NCI-H748 (cell line): ENCODE measurements around the gene CDK2.

Source experiments
- DNase-seq: peaks from one replicate; lab custom pipeline; 2025; ENCODE audit not compliant: unreplicated experiment; lab: John Stamatoyannopoulos, UW

CDK2 gene

GRCh38 chr12:55937981-55938380, 28.6 kb upstream of the CDK2 start:
- DNase-seq: no peak

- DNase-seq: no peak
Observed at GRCh38 chr12:55938826-55939501, 27.7 kb upstream of the CDK2 start.

GRCh38 chr12:55940065-55940732, 26.4 kb upstream of the CDK2 start:
- DNase-seq: peak; percentile 82

- no peak for DNase-seq
Observed at GRCh38 chr12:55942055-55942454, 24.6 kb upstream of the CDK2 start.

- no peak for DNase-seq
Observed at GRCh38 chr12:55942577-55943136, 24.0 kb upstream of the CDK2 start.

DNA sequence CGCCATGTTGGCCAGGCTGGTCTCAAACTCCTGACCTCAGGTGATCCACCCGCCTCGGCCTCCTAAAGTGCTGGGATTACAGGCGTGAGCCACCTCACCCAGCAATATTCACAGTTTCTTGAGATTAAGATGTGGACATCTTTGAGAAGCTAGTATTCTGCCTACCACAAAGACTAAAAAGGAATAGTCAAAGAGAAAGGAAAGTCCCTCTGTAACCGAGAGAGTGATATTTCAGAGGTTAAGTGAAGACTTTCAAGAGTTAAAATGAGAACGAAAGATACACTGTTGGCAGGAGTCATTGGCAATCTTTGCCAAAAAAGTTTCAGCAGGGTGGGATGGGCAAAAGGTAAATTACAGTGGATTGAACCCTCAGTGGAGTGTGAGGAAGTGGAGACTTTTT, 20.1 kb upstream of the CDK2 start:
- no peak for DNase-seq

- no peak for DNase-seq
Observed at GRCh38 chr12:55955344-55955743, 11.3 kb upstream of the CDK2 start.

DNA sequence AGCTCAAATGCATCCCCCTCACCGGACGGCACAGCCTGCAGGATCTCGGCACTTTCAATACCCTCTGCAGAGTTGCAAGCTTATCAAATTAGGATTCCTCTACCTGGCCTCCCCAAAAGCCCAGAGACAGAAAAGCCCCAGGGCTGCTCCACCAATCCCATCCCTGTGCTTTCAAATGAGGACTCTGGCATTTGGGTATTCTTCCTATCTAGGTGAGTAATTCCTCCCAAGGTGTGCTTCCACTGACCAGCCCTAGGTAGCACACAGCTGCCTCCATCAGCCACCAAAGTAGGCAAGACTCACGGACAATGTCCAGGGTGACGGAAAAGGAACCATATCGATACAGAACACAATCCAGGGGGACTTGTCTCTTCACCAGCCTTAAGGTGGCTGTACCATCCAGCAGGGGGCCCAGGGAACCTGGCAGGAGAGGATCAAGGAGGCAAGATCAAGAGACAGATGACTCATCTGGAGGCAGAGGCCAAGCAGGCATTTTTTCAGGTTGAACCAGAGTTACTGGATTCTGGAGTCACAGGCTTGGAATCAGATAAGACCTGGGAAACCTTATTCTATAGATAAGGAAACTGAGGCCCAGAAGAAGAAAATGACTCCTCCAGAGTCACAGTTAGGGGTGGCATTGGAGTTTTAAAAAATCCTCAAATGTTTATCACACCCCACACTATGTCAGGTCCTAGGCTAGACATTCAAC, 10.7 kb upstream of the CDK2 start:
- DNase-seq: no peak

DNA sequence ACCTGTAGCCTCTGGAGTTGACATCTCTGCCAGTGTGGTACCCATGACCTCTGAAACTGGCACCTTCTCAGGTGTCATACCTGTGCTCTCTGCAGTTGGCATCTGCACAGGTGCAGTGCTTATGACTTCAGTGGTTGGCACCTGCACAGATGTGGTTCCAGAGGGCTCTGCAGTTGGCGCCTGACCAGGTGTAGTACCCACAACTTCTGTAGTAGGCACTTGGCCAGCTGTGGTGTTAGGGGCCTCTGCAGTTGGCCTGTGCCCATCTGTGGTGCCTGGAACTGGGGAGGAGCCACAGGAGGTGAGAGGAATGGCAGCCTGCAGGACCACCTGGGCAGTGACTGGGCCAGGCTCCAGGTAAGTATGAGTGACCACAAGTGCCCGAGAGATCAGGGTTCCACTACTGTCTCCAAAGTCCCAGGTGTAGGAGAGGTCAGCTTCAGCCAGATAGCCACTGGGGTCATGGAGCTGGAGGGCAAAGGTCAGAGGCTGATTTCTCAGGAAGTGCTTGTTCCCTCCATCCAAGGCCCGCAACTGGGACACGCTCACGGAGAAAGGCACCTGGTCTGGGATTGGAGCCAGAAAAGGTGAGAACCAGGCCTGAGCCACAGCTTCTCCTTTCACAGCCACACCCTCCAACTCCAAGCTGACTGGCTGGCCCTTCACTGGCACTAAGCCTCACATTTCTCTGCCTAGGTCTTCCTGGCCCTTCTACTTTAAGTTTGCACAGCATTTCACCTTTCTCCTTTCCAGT, 9.3 kb upstream of the CDK2 start:
- no peak for DNase-seq

GRCh38 chr12:55963760-55964159, 2.9 kb upstream of the CDK2 start:
- DNase-seq: no peak

- DNase-seq: no peak
Observed at GRCh38 chr12:55965240-55965639, 1.4 kb upstream of the CDK2 start.

DNA sequence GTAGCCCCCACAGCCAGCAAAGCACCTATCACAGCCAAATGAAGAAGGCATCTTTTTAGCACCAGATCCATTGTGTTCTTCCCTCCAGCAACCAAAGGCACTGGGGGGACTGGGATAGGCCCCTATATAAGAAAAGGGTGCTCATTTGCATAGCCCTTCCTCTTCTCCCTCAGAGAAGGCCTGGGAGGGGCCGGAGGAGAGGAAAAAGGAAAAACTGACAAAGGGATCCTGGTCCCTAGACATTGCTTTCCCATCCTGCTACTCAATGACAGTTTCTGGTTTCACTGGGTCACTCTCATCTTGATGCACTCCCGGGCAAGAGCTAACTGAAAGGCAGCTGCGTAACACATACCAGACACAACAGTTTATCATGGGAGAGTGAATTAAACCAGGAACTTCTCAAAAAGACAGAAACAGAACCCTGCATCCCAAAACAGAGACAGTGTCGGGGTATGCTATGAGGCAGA, 656 bp upstream of the CDK2 start, which contains the start of gene PMEL:
PMEL (minus strand) TSS at position 102 of the 467 bp plus-strand sequence; CDS start at position 71, 31 bp downstream.
- no peak for DNase-seq

DNA sequence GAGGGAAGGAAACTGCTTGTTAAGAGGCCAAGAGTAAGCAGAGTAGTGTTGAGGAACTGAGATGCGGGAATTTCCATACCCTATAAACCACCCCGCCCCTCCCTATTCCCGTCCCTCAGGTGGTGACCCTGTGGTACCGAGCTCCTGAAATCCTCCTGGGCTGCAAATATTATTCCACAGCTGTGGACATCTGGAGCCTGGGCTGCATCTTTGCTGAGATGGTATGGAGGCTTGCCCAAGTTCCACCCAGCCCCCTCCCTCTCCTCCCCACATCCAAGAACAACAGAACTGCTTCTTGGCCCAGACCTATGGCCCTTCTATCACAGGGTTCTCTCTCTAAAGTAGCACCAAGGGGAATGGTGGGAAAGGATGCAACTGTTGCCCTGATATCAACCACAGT, 2.7 kb downstream of the CDK2 start:
- DNase-seq: no peak

DNA sequence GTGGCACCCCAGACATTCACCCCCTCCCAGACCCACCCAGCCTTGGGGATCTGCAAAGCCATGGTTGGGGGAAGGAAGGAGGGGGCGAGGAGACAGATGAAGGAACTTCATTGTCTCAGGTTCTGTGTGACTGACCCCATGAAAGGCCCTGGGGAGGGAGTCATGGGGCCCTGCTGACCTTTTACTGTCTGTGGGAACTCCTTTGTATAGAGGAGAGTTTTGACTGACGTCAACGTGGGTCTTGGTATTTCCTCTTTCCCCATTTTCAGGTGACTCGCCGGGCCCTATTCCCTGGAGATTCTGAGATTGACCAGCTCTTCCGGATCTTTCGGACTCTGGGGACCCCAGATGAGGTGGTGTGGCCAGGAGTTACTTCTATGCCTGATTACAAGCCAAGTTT, 4.1 kb downstream of the CDK2 start:
- no peak for DNase-seq

- peak; percentile 5 for DNase-seq
Observed at GRCh38 chr12:55972042-55972441, 5.4 kb downstream of the CDK2 start.

DNA sequence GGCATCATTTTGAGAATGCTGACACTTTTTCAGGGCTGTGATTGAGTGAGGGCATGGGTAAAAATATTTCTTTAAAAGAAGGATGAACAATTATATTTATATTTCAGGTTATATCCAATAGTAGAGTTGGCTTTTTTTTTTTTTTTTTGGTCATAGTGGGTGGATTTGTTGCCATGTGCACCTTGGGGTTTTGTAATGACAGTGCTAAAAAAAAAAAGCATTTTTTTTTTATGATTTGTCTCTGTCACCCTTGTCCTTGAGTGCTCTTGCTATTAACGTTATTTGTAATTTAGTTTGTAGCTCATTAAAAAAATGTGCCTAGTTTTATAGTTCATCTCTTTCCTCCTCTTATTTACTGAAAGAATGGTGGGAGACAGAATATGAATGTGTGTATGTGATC, 5.8 kb downstream of the CDK2 start:
- no peak for DNase-seq

DNA sequence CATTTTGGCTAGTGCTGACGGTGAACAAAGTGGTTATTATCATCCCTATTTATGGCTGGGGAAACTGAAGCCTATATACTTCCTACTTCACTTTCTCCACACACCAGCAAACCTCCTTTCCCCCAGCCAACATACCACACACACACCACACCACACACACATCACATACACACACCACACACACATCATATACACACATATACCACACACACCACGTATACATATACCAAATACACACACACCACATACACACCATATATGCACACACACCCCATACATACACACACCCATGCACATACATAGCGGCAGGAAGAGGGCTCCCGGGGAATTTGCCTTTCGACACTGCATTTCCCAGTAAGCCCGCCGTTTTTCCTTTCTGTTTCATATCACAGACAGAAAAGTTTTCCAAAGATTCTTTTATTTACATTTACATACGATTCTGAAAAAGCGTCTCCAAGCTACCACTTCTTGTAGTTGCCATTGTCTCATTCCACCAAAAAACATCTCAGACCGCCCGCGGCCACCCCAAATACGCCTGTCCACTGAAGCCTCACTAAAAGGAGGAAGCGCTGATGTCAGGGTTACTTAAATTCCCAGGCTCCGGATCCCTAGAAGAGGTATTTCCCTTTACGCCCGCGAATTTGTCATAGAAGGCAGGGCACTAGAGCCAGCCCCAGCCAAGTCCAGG, 6.4 kb downstream of the CDK2 start:
- peak; percentile 46 for DNase-seq

DNA sequence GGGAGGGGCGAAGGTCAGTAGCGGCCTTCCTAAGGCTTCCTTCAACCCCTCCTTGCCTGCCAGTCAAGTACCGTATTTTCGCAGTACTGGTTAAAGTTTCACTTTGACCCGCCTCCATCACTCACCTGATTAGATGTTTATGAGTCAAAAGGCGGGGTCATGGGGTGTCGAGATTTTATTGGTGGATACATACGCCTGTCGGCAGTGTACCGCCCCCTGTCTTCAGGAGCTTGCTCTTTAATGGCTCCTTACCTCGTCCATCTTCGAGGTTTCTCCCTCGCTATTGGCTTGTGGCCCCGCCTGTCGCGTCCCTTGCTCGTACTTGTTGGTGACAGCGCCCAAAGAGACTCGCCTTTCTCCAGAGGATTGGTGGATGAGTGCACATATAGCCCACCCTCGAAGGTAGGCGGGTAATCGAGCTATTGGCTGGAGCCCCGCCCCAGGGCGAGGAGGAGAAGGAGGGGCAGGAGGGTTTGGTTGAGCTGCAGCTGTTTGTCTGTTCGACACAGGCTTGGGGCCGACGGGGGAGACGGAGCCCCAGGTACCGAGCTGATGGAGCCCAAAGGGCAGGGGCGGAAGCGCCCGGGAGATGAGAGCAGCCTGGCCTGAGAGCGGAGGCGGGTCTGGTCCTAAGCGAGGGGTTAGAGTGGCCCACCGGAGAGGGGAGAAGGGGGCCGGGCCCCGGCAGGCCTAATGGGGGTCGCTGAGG, 7.1 kb downstream of the CDK2 start, which contains the start of gene RAB5B:
RAB5B (plus strand) TSS at position 480 of the 709 bp plus-strand sequence. CDS start 12,883 bp downstream, outside the sequence.
- peak; percentile 100 for DNase-seq

- peak; percentile 60 for DNase-seq
Observed at GRCh38 chr12:55974308-55974730, 7.7 kb downstream of the CDK2 start.

DNA sequence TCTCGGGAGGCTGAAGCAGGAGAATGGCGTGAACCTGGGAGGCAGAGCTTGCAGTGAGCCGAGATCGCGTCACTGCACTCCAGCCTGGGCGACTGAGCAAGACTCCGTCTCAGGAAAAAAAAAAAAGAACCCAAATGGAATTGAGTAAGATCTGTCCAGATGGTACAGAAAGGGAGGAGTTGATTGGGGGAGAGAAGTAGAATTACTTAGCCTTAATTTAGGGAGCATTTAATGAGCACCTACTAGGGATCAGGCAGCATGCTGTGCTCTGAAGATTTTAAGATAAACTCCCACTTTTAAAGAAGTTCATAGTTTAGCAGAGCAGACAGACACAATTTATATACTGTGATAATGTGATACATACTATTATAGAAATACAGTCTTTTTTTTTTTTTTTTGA, 11.8 kb downstream of the CDK2 start:
- DNase-seq: no peak
